Measurements from ENCODE around the gene ATP8A2. TPM values are rescaled to one million over a fixed set of nuclear protein-coding genes. Genes with fewer than 3 reads are reported as not detected.

The ATP8A2 gene
- total and polyA plus RNA-seq, 10 of the 15 experiments (the other 5 are each of a cell fraction or from before 2014, with no cell fraction given), result 0.01 to 0.04 (median 0.04) TPM; not detected in 7

DNA sequence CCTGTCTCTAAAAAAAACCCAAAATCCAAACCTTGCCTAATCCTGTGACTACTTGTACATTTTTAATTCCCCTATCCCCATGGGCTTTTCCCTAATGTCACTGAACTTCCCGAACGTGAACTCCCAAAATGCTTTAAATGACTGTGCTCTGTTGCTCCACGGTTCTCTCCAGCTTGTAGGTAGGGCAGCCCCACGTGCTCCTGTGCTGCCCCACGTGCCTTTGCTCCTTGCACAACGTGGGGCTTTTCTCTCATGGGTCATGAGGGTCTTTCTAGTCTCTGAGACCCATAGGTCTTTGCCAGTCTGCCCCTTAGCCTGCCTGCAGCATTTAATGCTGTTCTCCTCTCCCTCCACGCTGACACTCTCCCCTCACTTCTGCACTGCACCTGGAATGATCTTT, 558.0 kb downstream of the ATP8A2 start:
- in situ Hi-C loops (cut with MboI) (no loop called here), intact Hi-C loops (cut with micrococcal nuclease; ENCODE audit: unreplicated experiment) (no loop called here)
- H3K9ac ChIP-seq (ENCODE audit: control insufficient read depth, insufficient read depth, low read length), result no peak overlapping the region
- no peak overlapping the region for H3K4me2 ChIP-seq (ENCODE audit: control insufficient read depth, insufficient read depth)
- ATAC-seq (no peak), FAIRE-seq (no peak), DNase-seq (ENCODE audit: low read depth, low spot score) (no peak)
- TF ChIP-seq MTA3 (IDR thresholded peaks at IDR 0.05; ENCODE audit: borderline replicate concordance, low read length) (no peak), SREBF1 (IDR thresholded peaks at IDR 0.05; ENCODE audit: low read length) (no peak), ZNF217 (IDR thresholded peaks at IDR 0.05) (no peak), ATF2 (IDR thresholded peaks at IDR 0.05; ENCODE audit: low read length) (no peak), TAF1 (IDR thresholded peaks at IDR 0.05; ENCODE audit: borderline replicate concordance, low read depth, low read length) (no peak)
- H3K79me2 ChIP-seq (ENCODE audit: control insufficient read depth, insufficient read depth, low read length), result no peaks in the 10 kb centered on the region
- ChIA-PET CTCF (no interaction called here), RAD21 (ENCODE audit: unreplicated experiment) (no interaction called here), POLR2A (no interaction called here), SMC1A (ENCODE audit: uncharacterized antibody, unreplicated experiment) (no interaction called here)
- BruUV-seq (replicated peaks), result no TSS peak
- H3K4me1 ChIP-seq (ENCODE audit: control insufficient read depth, insufficient read depth, low read length), result no peaks in the 10 kb centered on the region
- H3K27ac ChIP-seq (ENCODE audit: control insufficient read depth, insufficient read depth), result no peak overlapping the region
- no peak overlapping the region for H3K4me3 ChIP-seq
- no peaks in the 10 kb centered on the region for H4K20me1 ChIP-seq (ENCODE audit: control insufficient read depth, insufficient read depth)
- no peak overlapping the region for H2AFZ ChIP-seq (ENCODE audit: control insufficient read depth, low read depth, low read length)
- no peaks in the 10 kb centered on the region for H3K9me3 ChIP-seq (replicated peaks; ENCODE audit: control insufficient read depth, insufficient read depth, low read length)
- 6% methylated on average over 7 of the region's 7 CpGs for WGBS (ENCODE audit: insufficient coverage, insufficient replicate concordance, low lambda C conversion rate, missing lambda C conversion rate)
- H3K36me3 ChIP-seq (ENCODE audit: control insufficient read depth in 2 of 2, insufficient read depth in 2 of 2, low read length in 1 of 2), result no peaks in the 10 kb centered on the region
- 0 out of 4 replicates have a peak, but pooled peaks cover 0 to 2% of the 10 kb centered on the region in 2 experiments for H3K27me3 ChIP-seq (replicated peaks in 1 of 2; ENCODE audit: control insufficient read depth in 2 of 2, insufficient read depth in 2 of 2, low read length in 1 of 2)

GRCh38 chr13:25930653-25931052, 558.9 kb downstream of the ATP8A2 start:
- in situ Hi-C loops (cut with MboI), result no loop called here
- ChIA-PET POLR2A (no interaction called here), RAD21 (ENCODE audit: unreplicated experiment) (no interaction called here), CTCF (no interaction called here), SMC1A (ENCODE audit: uncharacterized antibody, unreplicated experiment) (no interaction called here)
- H3K27me3 ChIP-seq (replicated peaks in 1 of 2; ENCODE audit: control insufficient read depth in 2 of 2, insufficient read depth in 2 of 2, low read length in 1 of 2), result 0 out of 4 replicates have a peak, but pooled peaks cover 0 to 2% of the 10 kb centered on the region in 2 experiments
- H3K4me2 ChIP-seq (ENCODE audit: control insufficient read depth, insufficient read depth), result no peak overlapping the region
- FAIRE-seq (no peak), DNase-seq (ENCODE audit: low read depth, low spot score) (no peak), ATAC-seq (no peak)
- H3K9ac ChIP-seq (ENCODE audit: control insufficient read depth, insufficient read depth, low read length), result no peak overlapping the region
- H3K4me3 ChIP-seq, result no peak overlapping the region
- no peaks in the 10 kb centered on the region for H3K36me3 ChIP-seq (ENCODE audit: control insufficient read depth in 2 of 2, insufficient read depth in 2 of 2, low read length in 1 of 2)
- no peak overlapping the region for H2AFZ ChIP-seq (ENCODE audit: control insufficient read depth, low read depth, low read length)
- H4K20me1 ChIP-seq (ENCODE audit: control insufficient read depth, insufficient read depth), result no peaks in the 10 kb centered on the region
- WGBS (ENCODE audit: insufficient coverage, insufficient replicate concordance, low lambda C conversion rate, missing lambda C conversion rate), result 59% methylated on average over 6 of the region's 6 CpGs
- H3K4me1 ChIP-seq (ENCODE audit: control insufficient read depth, insufficient read depth, low read length), result no peaks in the 10 kb centered on the region
- no peaks in the 10 kb centered on the region for H3K79me2 ChIP-seq (ENCODE audit: control insufficient read depth, insufficient read depth, low read length)
- BruUV-seq (replicated peaks), result no TSS peak
- TF ChIP-seq TCF3 (IDR thresholded peaks at IDR 0.05; ENCODE audit: borderline replicate concordance, insufficient read depth, low read depth, low read length) (no peak), TCF12 (IDR thresholded peaks at IDR 0.05; ENCODE audit: low read depth, low read length) (no peak), CBX3 (IDR thresholded peaks at IDR 0.05; ENCODE audit: borderline replicate concordance, low read depth) (no peak), NFYB (IDR thresholded peaks at IDR 0.05; ENCODE audit: insufficient read depth, low read depth, low read length) (no peak), KDM1A (IDR thresholded peaks at IDR 0.05; ENCODE audit: borderline replicate concordance) (no peak), ZNF622 (IDR thresholded peaks at IDR 0.05) (no peak), TAF1 (IDR thresholded peaks at IDR 0.05; ENCODE audit: borderline replicate concordance, low read depth, low read length) (no peak), TARDBP (IDR thresholded peaks at IDR 0.05; ENCODE audit: borderline replicate concordance) (no peak), RFX5 (IDR thresholded peaks at IDR 0.05; ENCODE audit: low read depth, low read length) (no peak), GATAD2B (conservative IDR thresholded peaks at IDR 0.05; ENCODE audit: low read depth) (no peak)
- no peak overlapping the region for H3K27ac ChIP-seq (ENCODE audit: control insufficient read depth, insufficient read depth)
- intact Hi-C loops (cut with micrococcal nuclease; ENCODE audit: unreplicated experiment), result no loop called here
- H3K9me3 ChIP-seq (replicated peaks; ENCODE audit: control insufficient read depth, insufficient read depth, low read length), result no peaks in the 10 kb centered on the region

All from GM12878 (cell line).